Nephron (organoid): ENCODE data around the gene TNFAIP2.

Source experiments
- H3K27ac Mint-ChIP-seq, 3 experiments: 2 replicates each; pipeline ENCODE4 v1.8.0; 2020; ENCODE audit warnings: mixed read lengths in 3 of 3, mild to moderate bottlenecking in 2 of 3, moderate library complexity in 1 of 3
- H3K27me3 Mint-ChIP-seq: 2 replicates; pipeline ENCODE4 v1.8.0; 2021; ENCODE audit warnings: low read depth, mild to moderate bottlenecking, moderate library complexity, mixed read lengths
- H3K36me3 Mint-ChIP-seq: 2 replicates; pipeline ENCODE4 v1.8.0; 2020; ENCODE audit warnings: low read depth, mixed read lengths
- H3K4me1 Mint-ChIP-seq: 2 replicates; pipeline ENCODE4 v1.8.0; 2020; ENCODE audit warnings: mixed read lengths
- H3K4me3 Mint-ChIP-seq, 3 experiments: 2 replicates each; pipeline ENCODE4 v1.8.0; 2020; ENCODE audit warnings: mild to moderate bottlenecking in 3 of 3, mixed read lengths in 3 of 3, moderate library complexity in 2 of 3
- H3K9me3 Mint-ChIP-seq: 2 replicates; pipeline ENCODE4 v1.8.0; 2020; ENCODE audit warnings: mixed read lengths
- CTCF ChIP-seq, 3 experiments: fragments of 200-600 bp; sonication (generic); IDR thresholded peaks; one replicate each; pipeline ENCODE4 v1.5.0; 2021; ENCODE audit warnings: antibody characterized with exemption in 3 of 3; ENCODE audit not compliant: unreplicated experiment in 3 of 3

Gene TNFAIP2

GRCh38 chr14:103121121-103121845, 2.0 kb upstream of the TNFAIP2 start:
- Mint-ChIP-seq H3K4me1 (peaks cover 38% of the 10 kb centered on the region), H3K27me3 (peaks cover 22% of the 10 kb centered on the region), H3K36me3 (no peaks in the 10 kb centered on the region), H3K9me3 (no peaks in the 10 kb centered on the region), H3K4me3 (peak overlapping the region; percentile 30 to 47 (median 41)), H3K27ac (peak overlapping the region; percentile 93 to 97 (median 95))
- TF ChIP-seq CTCF (IDR thresholded peaks at IDR 0.05; ENCODE audit: unreplicated experiment in 3 of 3), result no peak

- Mint-ChIP-seq H3K9me3 (no peaks in the 10 kb centered on the region), H3K27ac (peak overlapping the region; percentile 93 to 97 (median 95)), H3K4me3 (peak overlapping the region; percentile 76 to 79 (median 76)), H3K36me3 (no peaks in the 10 kb centered on the region), H3K27me3 (peaks cover 18% of the 10 kb centered on the region), H3K4me1 (peaks cover 36% of the 10 kb centered on the region)
- TF ChIP-seq CTCF (IDR thresholded peaks at IDR 0.05; ENCODE audit: unreplicated experiment in 3 of 3), result no peak
Measured at GRCh38 chr14:103121846-103122584, 1.2 kb upstream of the TNFAIP2 start.

- no peak for TF ChIP-seq CTCF (IDR thresholded peaks at IDR 0.05; ENCODE audit: unreplicated experiment in 3 of 3)
- no peaks in the 10 kb centered on the region for H3K36me3 Mint-ChIP-seq
- peak overlapping the region; percentile 93 to 97 (median 95) for H3K27ac Mint-ChIP-seq
- H3K27me3 Mint-ChIP-seq, result peaks cover 18% of the 10 kb centered on the region
- H3K4me3 Mint-ChIP-seq, result peak overlapping the region; percentile 76 to 79 (median 76)
- no peaks in the 10 kb centered on the region for H3K9me3 Mint-ChIP-seq
- peaks cover 36% of the 10 kb centered on the region for H3K4me1 Mint-ChIP-seq
Measured at GRCh38 chr14:103122585-103122946, 695 bp upstream of the TNFAIP2 start.

GRCh38 chr14:103123634-103124500, 606 bp downstream of the TNFAIP2 start:
- peaks cover 35% of the 10 kb centered on the region for H3K4me1 Mint-ChIP-seq
- TF ChIP-seq CTCF (IDR thresholded peaks at IDR 0.05; ENCODE audit: unreplicated experiment in 3 of 3), result peak; percentile 11 to 26 (median 21)
- no peaks in the 10 kb centered on the region for H3K9me3 Mint-ChIP-seq
- peaks cover 23% of the 10 kb centered on the region for H3K27me3 Mint-ChIP-seq
- peak overlapping the region; percentile 30 to 75 (median 63) for H3K4me3 Mint-ChIP-seq
- no peaks in the 10 kb centered on the region for H3K36me3 Mint-ChIP-seq
- H3K27ac Mint-ChIP-seq, result peak overlapping the region in 2 of 3 experiments; percentile 8 to 38

- H3K4me1 Mint-ChIP-seq, result peaks cover 40% of the 10 kb centered on the region
- H3K4me3 Mint-ChIP-seq, result peak overlapping the region in 1 of 3 experiments; percentile 30
- H3K36me3 Mint-ChIP-seq, result no peaks in the 10 kb centered on the region
- H3K27me3 Mint-ChIP-seq, result peaks cover 25% of the 10 kb centered on the region
- no peaks in the 10 kb centered on the region for H3K9me3 Mint-ChIP-seq
- peak overlapping the region in 2 of 3 experiments; percentile 8 to 38 for H3K27ac Mint-ChIP-seq
- TF ChIP-seq CTCF (IDR thresholded peaks at IDR 0.05; ENCODE audit: unreplicated experiment in 3 of 3), result no peak
Measured at GRCh38 chr14:103124501-103125001, 1.3 kb downstream of the TNFAIP2 start.
